GM21723 (cell line): ENCODE results near the gene TRPM3.
"Not testable (repeated sequence)": the region's sequence is repeated elsewhere in the genome, so short reads cannot be mapped to it uniquely, and the experiment has no call there.

ENCODE experiments used
- ATAC-seq: cut with Tn5 transposase; IDR thresholded peaks from one replicate; pipeline ENCODE4 v1.9.1; 2021; ENCODE audit warnings: mild to moderate bottlenecking, moderate library complexity; ENCODE audit not compliant: unreplicated experiment

Gene TRPM3

GRCh38 chr9:71001780-71002386, 119.5 kb downstream of the TRPM3 start:
- ATAC-seq, result peak; percentile 76

GRCh38 chr9:70998962-70999361, 122.5 kb downstream of the TRPM3 start:
- no peak for ATAC-seq

- no peak for ATAC-seq
These were observed 125.9 kb downstream of the TRPM3 start for GRCh38 chr9:70995511-70995910.

GRCh38 chr9:70994582-70994981, 126.8 kb downstream of the TRPM3 start:
- ATAC-seq, result no peak

GRCh38 chr9:70988551-70988950, 132.9 kb downstream of the TRPM3 start:
- ATAC-seq, result no peak

GRCh38 chr9:70987986-70988385, 133.4 kb downstream of the TRPM3 start:
- ATAC-seq, result no peak

- no peak for ATAC-seq
These were observed 134.4 kb downstream of the TRPM3 start for GRCh38 chr9:70986984-70987383.

GRCh38 chr9:70983723-70984295, 137.6 kb downstream of the TRPM3 start:
- no peak for ATAC-seq

GRCh38 chr9:70981312-70981711, 140.1 kb downstream of the TRPM3 start:
- ATAC-seq, result no peak

GRCh38 chr9:70979966-70980365, 141.5 kb downstream of the TRPM3 start:
- no peak for ATAC-seq

- no peak for ATAC-seq
These were observed 143.3 kb downstream of the TRPM3 start for GRCh38 chr9:70978085-70978484.

GRCh38 chr9:70975821-70976220, 145.6 kb downstream of the TRPM3 start:
- no peak for ATAC-seq

GRCh38 chr9:70971723-70972122, 149.7 kb downstream of the TRPM3 start:
- ATAC-seq, result no peak

- not testable (repeated sequence) for ATAC-seq
These were observed 155.0 kb downstream of the TRPM3 start for GRCh38 chr9:70966380-70966779.

GRCh38 chr9:70964861-70965260, 156.6 kb downstream of the TRPM3 start:
- no peak for ATAC-seq

- ATAC-seq, result no peak
These were observed 157.9 kb downstream of the TRPM3 start for GRCh38 chr9:70963554-70963953.

- no peak for ATAC-seq
These were observed 158.5 kb downstream of the TRPM3 start for GRCh38 chr9:70962761-70963440.

GRCh38 chr9:70959366-70959765, 162.1 kb downstream of the TRPM3 start:
- ATAC-seq, result no peak

- no peak for ATAC-seq
These were observed 166.8 kb downstream of the TRPM3 start for GRCh38 chr9:70954596-70955143.

- ATAC-seq, result no peak
These were observed 167.3 kb downstream of the TRPM3 start for GRCh38 chr9:70954126-70954525.

- ATAC-seq, result no peak
These were observed 169.4 kb downstream of the TRPM3 start for GRCh38 chr9:70951749-70952727.
